Activated CD4-positive, alpha-beta T cell treated with anti-CD3 and anti-CD28 coated beads for 36 hours (primary cell): Measurements from ENCODE around the gene ATXN7L3B. TPM values are rescaled to one million over a fixed set of nuclear protein-coding genes. Genes with fewer than 3 reads are reported as not detected.
A peak's percentile ranks its signal among the peaks of the same experiment; 100 is the strongest.

ENCODE experiments used
- ATAC-seq: fragments of 200-7000 bp; cut with Tn5 transposase; one replicate; pipeline ENCODE4 v1.10.0; 2021; ENCODE audit warnings: mild to moderate bottlenecking, moderate library complexity
- CTCF ChIA-PET: fragments of 350-600 bp; sonication (Branson Sonifier 250); formaldehyde crosslinking; loops from one replicate; lab custom pipeline; 2021; ENCODE audit warnings: antibody characterized with exemption; lab: Charles Lee
- POLR2A ChIA-PET: fragments of 350-600 bp; sonication (Branson Sonifier 250); formaldehyde crosslinking; loops from one replicate; lab custom pipeline; 2021; ENCODE audit warnings: antibody characterized with exemption, inconsistent platforms; lab: Charles Lee
- DNase-seq: peaks from one replicate; pipeline ENCODE4 v3.0.0-alpha.2; 2020
- H3K27ac Mint-ChIP-seq: one replicate; pipeline ENCODE4 v1.8.0; 2021; ENCODE audit warnings: mixed read lengths
- H3K27me3 Mint-ChIP-seq: one replicate; pipeline ENCODE4 v1.8.0; 2021; ENCODE audit warnings: mixed read lengths
- H3K36me3 Mint-ChIP-seq: one replicate; pipeline ENCODE4 v1.8.0; 2021; ENCODE audit warnings: low read depth, mixed read lengths
- H3K4me1 Mint-ChIP-seq: one replicate; pipeline ENCODE4 v1.8.0; 2021; ENCODE audit warnings: mixed read lengths
- H3K4me3 Mint-ChIP-seq: one replicate; pipeline ENCODE4 v1.8.0; 2021; ENCODE audit warnings: mild to moderate bottlenecking, moderate library complexity, mixed read lengths
- H3K9me3 Mint-ChIP-seq: one replicate; pipeline ENCODE4 v1.8.0; 2021; ENCODE audit warnings: low read depth, mixed read lengths
- intact Hi-C, 2 experiments: fragments of 100-400 bp; cut with DNase I in 1 of 2; cut with micrococcal nuclease in 1 of 2; formaldehyde crosslinking; loops; one replicate each; pipeline versions ENCODE4 v1.14.2 to v1.15.1; 2022 to 2024; cut with DNase I, micrococcal nuclease
- total RNA-seq, 2 experiments: library from RNA; stranded (reverse); gene quantifications; one replicate each; pipeline ENCODE4 v1.2.3, GENCODE V29; 2021

ATXN7L3B gene
- total RNA-seq, 2 experiments from 2014 or later = 16.4 to 19.7 TPM

DNA sequence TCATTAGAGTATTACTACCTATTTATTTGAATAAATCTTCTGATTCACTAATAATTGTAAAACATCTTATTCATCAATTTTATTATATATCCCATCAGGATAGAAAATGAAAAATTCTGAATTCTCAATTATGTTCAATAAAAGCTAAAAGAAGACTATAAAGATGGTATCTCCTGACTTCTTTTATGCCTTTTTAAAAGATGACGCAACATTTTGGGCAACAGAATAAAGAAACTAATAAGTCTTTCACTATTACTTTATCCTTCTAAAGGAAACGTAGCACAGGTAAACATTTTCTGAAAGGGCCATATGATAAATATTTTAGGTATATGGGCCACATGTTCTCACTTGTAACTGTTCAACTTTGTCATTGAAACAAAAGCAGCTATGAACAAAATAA, 10.1 kb upstream of the ATXN7L3B start:
- intact Hi-C loops = no loop called here
- Mint-ChIP-seq H3K4me1 (no peaks in the 10 kb centered on the region), H3K9me3 (no peaks in the 10 kb centered on the region), H3K36me3 (no peaks in the 10 kb centered on the region), H3K4me3 (no peak overlapping the region), H3K27ac (no peak overlapping the region), H3K27me3 (peaks cover 2% of the 10 kb centered on the region)
- no peak for DNase-seq
- CTCF ChIA-PET = interaction anchor here (0.5 kb wide), 1 partner anchor 1036 kb away, joined by 3 read pairs; no protein-coding TSS in a partner anchor
- no peak for ATAC-seq
- POLR2A ChIA-PET = no interaction called here

DNA sequence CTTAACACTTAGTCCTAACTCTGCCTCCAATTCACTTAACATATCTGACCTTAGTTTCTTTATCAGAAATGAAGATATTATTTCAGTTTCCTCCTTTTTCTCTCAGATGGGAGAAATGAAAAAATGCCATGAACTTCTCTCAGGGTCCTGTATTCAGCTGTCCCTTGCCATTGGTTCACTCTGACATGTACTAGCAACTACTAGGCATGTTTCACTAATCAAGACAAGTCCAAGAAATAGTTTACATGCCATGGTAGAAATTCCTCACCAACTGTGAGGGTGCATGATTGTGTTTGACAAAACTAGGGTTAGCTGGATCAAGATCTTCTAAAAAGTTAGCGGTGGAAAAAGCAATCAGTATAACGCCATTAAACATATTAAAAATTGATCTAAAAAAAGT, 7.0 kb upstream of the ATXN7L3B start:
- intact Hi-C loops = no loop called here
- H3K27ac Mint-ChIP-seq = no peak overlapping the region

DNA sequence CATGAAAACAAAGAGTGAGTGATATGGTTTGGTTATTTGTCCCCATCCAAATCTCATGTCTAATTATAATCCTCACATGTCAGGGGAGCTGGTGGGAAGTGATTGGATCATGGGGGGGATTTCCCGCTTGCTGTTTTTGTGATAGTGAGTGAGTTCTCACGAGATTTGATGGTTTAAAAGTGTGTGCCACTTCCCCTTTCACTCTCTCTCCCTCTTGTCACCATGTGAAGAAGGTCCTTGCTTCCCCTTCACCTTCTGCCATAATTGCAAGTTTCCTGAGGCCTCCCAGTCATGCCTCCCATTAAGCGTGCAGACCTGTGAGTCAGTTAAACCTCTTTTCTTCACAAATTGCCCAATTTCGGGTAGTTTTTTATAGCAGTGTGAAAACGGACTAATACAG, 2.1 kb upstream of the ATXN7L3B start:
- Mint-ChIP-seq H3K4me1 (peaks cover 29% of the 10 kb centered on the region), H3K9me3 (no peaks in the 10 kb centered on the region), H3K36me3 (peaks cover 30% of the 10 kb centered on the region), H3K4me3 (no peak overlapping the region), H3K27me3 (no peaks in the 10 kb centered on the region), H3K27ac (peak overlapping the region; percentile 2)
- CTCF ChIA-PET = no interaction called here
- DNase-seq = peak; percentile 52
- no peak for ATAC-seq
- intact Hi-C loops = loop anchor here (5.0 kb wide), 3 partner anchors 513 to 1547 kb away; partner anchors contain the start of genes GLIPR1L2 (in 1 of the 2) and NAP1L1 (in 1 of the 2)
- POLR2A ChIA-PET = no interaction called here

More for the DNA sequence above, 7.0 kb upstream of the ATXN7L3B start:
- no peaks in the 10 kb centered on the region for H3K9me3 Mint-ChIP-seq
- ATAC-seq (no peak), DNase-seq (no peak)
- H3K27me3 Mint-ChIP-seq = no peaks in the 10 kb centered on the region
- no peak overlapping the region for H3K4me3 Mint-ChIP-seq
- peaks cover 2% of the 10 kb centered on the region for H3K4me1 Mint-ChIP-seq
- POLR2A ChIA-PET = no interaction called here
- CTCF ChIA-PET = no interaction called here
- no peaks in the 10 kb centered on the region for H3K36me3 Mint-ChIP-seq

DNA sequence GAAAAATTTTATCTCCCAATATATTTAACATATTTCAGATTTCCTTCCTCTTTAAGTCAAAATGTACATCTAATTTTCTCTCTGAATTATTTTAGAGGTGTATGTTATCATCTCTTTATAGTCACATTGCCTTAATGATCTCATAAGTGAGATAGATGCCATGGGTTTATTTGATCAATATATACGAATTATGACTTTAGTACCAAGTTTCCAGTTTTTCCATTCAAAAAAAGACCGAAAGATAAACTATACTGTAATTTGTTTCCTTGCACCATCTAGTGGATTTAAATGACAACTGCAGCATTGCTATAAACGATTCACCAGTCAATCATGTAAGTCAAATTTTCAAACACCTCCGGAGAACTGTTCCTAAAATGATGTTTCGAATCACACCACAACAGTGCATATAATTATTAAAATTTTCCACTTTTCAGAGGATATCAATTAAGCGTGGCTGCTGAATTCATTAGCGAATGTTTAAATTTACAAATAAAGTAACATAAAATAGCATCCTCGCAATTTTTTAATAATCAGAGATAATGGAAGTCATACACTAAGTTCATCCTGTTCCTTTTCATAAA, 419 bp upstream of the ATXN7L3B start:
- H3K4me1 Mint-ChIP-seq = peaks cover 45% of the 10 kb centered on the region
- CTCF ChIA-PET = interaction anchor here (1.0 to 1.2 kb wide), 3 partner anchors 15 to 122 kb away, joined by 3 to 4 read pairs (median 3); no protein-coding TSS in a partner anchor
- H3K9me3 Mint-ChIP-seq = no peaks in the 10 kb centered on the region
- DNase-seq (no peak), ATAC-seq (peak; percentile 63)
- H3K4me3 Mint-ChIP-seq = peak overlapping the region; percentile 97
- peaks cover 44% of the 10 kb centered on the region for H3K36me3 Mint-ChIP-seq
- intact Hi-C loops = loop anchor here (2.0 to 5.0 kb wide), 4 partner anchors 122 to 1545 kb away; partner anchors contain the start of genes GLIPR1L2 (in 1 of the 2) and NAP1L1 (in 1 of the 2)
- peak overlapping the region; percentile 97 for H3K27ac Mint-ChIP-seq
- H3K27me3 Mint-ChIP-seq = no peaks in the 10 kb centered on the region
- POLR2A ChIA-PET = no interaction called here

- H3K27ac Mint-ChIP-seq = peak overlapping the region; percentile 97
- ChIA-PET POLR2A (no interaction called here), CTCF (interaction anchor here (1.0 kb wide), 1 partner anchor 16 kb away, joined by 4 read pairs; no protein-coding TSS in a partner anchor)
- H3K36me3 Mint-ChIP-seq = peaks cover 53% of the 10 kb centered on the region
- H3K4me3 Mint-ChIP-seq = peak overlapping the region; percentile 97
- intact Hi-C loops = loop anchor here (5.0 kb wide), 3 partner anchors 516 to 1544 kb away; partner anchors contain the start of genes GLIPR1L2 (in 1 of the 2) and NAP1L1 (in 1 of the 2)
- H3K9me3 Mint-ChIP-seq = no peaks in the 10 kb centered on the region
- H3K27me3 Mint-ChIP-seq = no peaks in the 10 kb centered on the region
- DNase-seq = peak; percentile 54
- H3K4me1 Mint-ChIP-seq = peaks cover 54% of the 10 kb centered on the region
- peak; percentile 43 for ATAC-seq
Measured at GRCh38 chr12:74538491-74539258, 1.0 kb downstream of the ATXN7L3B start.

- ATAC-seq (no peak), DNase-seq (no peak)
- H3K36me3 Mint-ChIP-seq = peaks cover 53% of the 10 kb centered on the region
- ChIA-PET CTCF (no interaction called here), POLR2A (no interaction called here)
- peaks cover 54% of the 10 kb centered on the region for H3K4me1 Mint-ChIP-seq
- peak overlapping the region; percentile 97 for H3K27ac Mint-ChIP-seq
- intact Hi-C loops = loop anchor here (5.0 kb wide), 3 partner anchors 517 to 1543 kb away; partner anchors contain the start of genes GLIPR1L2 (in 1 of the 2) and NAP1L1 (in 1 of the 2)
- no peaks in the 10 kb centered on the region for H3K27me3 Mint-ChIP-seq
- peak overlapping the region; percentile 97 for H3K4me3 Mint-ChIP-seq
- no peaks in the 10 kb centered on the region for H3K9me3 Mint-ChIP-seq
Measured at GRCh38 chr12:74539261-74539660, 1.6 kb downstream of the ATXN7L3B start.

GRCh38 chr12:74539765-74540526, 2.3 kb downstream of the ATXN7L3B start:
- Mint-ChIP-seq H3K9me3 (no peaks in the 10 kb centered on the region), H3K27ac (peak overlapping the region; percentile 97), H3K36me3 (peaks cover 53% of the 10 kb centered on the region), H3K27me3 (no peaks in the 10 kb centered on the region), H3K4me3 (peak overlapping the region; percentile 97), H3K4me1 (peaks cover 54% of the 10 kb centered on the region)
- intact Hi-C loops = loop anchor here (5.0 kb wide), 3 partner anchors 518 to 1542 kb away; partner anchors contain the start of genes GLIPR1L2 (in 1 of the 2) and NAP1L1 (in 1 of the 2)
- DNase-seq = peak; percentile 11
- no peak for ATAC-seq
- CTCF ChIA-PET = no interaction called here
- POLR2A ChIA-PET = no interaction called here

DNA sequence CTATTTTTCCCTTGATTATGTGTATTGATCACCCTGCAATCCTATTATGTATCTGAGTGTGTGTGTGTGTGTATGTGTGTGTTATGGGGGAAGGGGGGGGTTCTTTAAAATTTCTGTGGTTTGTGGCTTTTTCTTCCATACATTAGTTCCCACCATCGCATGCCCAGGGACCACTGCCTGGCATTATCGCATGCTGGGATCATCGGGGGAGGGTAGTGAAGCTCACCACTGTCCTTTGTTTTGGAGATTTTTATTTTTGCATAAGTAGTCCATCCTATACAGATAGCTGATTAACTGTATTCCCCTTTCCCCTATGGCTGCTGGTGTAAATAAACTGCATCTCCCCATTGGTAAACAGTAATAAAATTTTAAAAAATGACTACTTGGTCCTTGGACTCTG, 3.4 kb downstream of the ATXN7L3B start:
- H3K4me1 Mint-ChIP-seq = peaks cover 54% of the 10 kb centered on the region
- H3K9me3 Mint-ChIP-seq = no peaks in the 10 kb centered on the region
- H3K27me3 Mint-ChIP-seq = no peaks in the 10 kb centered on the region
- H3K27ac Mint-ChIP-seq = peak overlapping the region; percentile 31
- DNase-seq = no peak
- H3K4me3 Mint-ChIP-seq = peak overlapping the region; percentile 97
- ChIA-PET CTCF (interaction anchor here (0.5 to 0.6 kb wide), 2 partner anchors 58 to 154 kb away, joined by 3 to 4 read pairs; no protein-coding TSS in a partner anchor), POLR2A (no interaction called here)
- no peak for ATAC-seq
- H3K36me3 Mint-ChIP-seq = peaks cover 53% of the 10 kb centered on the region
- intact Hi-C loops = no loop called here

- no peak overlapping the region for H3K4me3 Mint-ChIP-seq
- ChIA-PET POLR2A (no interaction called here), CTCF (interaction anchor here (0.6 kb wide), 1 partner anchor 787 kb away, joined by 3 read pairs; the partner anchor contains the start of gene GLIPR1L1)
- no peaks in the 10 kb centered on the region for H3K9me3 Mint-ChIP-seq
- no peak overlapping the region for H3K27ac Mint-ChIP-seq
- peaks cover 11% of the 10 kb centered on the region for H3K36me3 Mint-ChIP-seq
- no peaks in the 10 kb centered on the region for H3K27me3 Mint-ChIP-seq
- ATAC-seq (no peak), DNase-seq (no peak)
- peaks cover 12% of the 10 kb centered on the region for H3K4me1 Mint-ChIP-seq
- intact Hi-C loops = no loop called here
Measured at GRCh38 chr12:74547249-74547648, 9.6 kb downstream of the ATXN7L3B start.

DNA sequence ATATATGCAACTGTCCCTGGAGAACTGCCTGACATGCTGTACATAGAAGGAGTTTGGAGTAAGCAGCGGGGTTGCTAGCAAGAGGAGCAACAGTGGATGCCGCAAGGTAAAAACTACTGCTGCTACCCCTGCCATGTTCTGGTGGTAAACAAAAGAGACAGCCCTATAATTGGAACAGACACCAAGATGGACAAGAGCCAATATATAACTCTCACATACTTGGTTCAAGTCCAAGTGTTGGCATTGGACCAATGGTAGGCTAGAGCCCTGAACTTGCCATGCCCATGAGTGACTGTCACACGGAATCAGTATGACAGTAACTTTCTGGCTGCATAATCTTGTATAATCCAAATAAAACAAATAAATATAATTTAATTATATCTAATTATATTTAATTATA, 13.7 kb downstream of the ATXN7L3B start:
- Mint-ChIP-seq H3K4me3 (no peak overlapping the region), H3K27me3 (no peaks in the 10 kb centered on the region), H3K27ac (no peak overlapping the region), H3K9me3 (no peaks in the 10 kb centered on the region), H3K4me1 (no peaks in the 10 kb centered on the region), H3K36me3 (peaks cover 1% of the 10 kb centered on the region)
- no peak for DNase-seq
- no peak for ATAC-seq
- intact Hi-C loops = no loop called here
- POLR2A ChIA-PET = no interaction called here
- CTCF ChIA-PET = no interaction called here

DNA sequence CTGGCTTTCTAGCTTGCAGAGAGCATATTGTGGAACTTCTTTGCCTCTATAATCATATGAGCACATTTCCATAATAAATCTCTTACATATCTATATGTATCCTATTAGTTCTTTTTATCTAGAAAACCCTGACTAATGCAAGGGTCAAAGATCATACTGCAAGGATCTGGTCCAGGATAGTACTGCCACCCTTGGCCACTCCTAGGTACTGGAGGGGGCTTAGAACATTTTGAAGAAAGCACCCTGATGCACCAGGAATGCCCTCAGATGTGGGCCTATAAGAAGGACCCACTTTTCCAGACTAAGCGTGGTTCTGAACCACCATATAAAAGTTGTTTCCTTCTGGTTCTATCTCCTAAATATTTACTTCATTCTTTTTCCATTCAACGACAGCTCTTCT, 14.6 kb downstream of the ATXN7L3B start:
- H3K27ac Mint-ChIP-seq = no peak overlapping the region
- DNase-seq (no peak), ATAC-seq (no peak)
- CTCF ChIA-PET = no interaction called here
- H3K27me3 Mint-ChIP-seq = no peaks in the 10 kb centered on the region
- H3K4me1 Mint-ChIP-seq = no peaks in the 10 kb centered on the region
- no peaks in the 10 kb centered on the region for H3K36me3 Mint-ChIP-seq
- H3K9me3 Mint-ChIP-seq = no peaks in the 10 kb centered on the region
- intact Hi-C loops = no loop called here
- no peak overlapping the region for H3K4me3 Mint-ChIP-seq
- POLR2A ChIA-PET = no interaction called here
